ENCODE data around the gene ABCD1.

ABCD1 gene

GRCh38 chrX:153707406-153707805 is 17.2 kb upstream of the ABCD1 start:
- H3K4me3 ChIP-seq (ENCODE audit: control insufficient read depth, low read depth, low read length), result no peak overlapping the region
- TF ChIP-seq CTCF (conservative IDR thresholded peaks at IDR 0.05; ENCODE audit: control insufficient read depth, insufficient read depth, low read depth, low read length), result no peak
- no peak for DNase-seq (ENCODE audit: low read depth)

GRCh38 chrX:153708415-153708814 is 16.2 kb upstream of the ABCD1 start:
- DNase-seq (ENCODE audit: low read depth), result peak; percentile 84
- no peak overlapping the region for H3K4me3 ChIP-seq (ENCODE audit: control insufficient read depth, low read depth, low read length)
- TF ChIP-seq CTCF (conservative IDR thresholded peaks at IDR 0.05; ENCODE audit: control insufficient read depth, insufficient read depth, low read depth, low read length), result peak; percentile 57

GRCh38 chrX:153709726-153710674 is 14.7 kb upstream of the ABCD1 start:
- DNase-seq (ENCODE audit: low read depth), result no peak
- TF ChIP-seq CTCF (conservative IDR thresholded peaks at IDR 0.05; ENCODE audit: control insufficient read depth, insufficient read depth, low read depth, low read length), result no peak
- H3K4me3 ChIP-seq (ENCODE audit: control insufficient read depth, low read depth, low read length), result no peak overlapping the region

- H3K4me3 ChIP-seq (ENCODE audit: control insufficient read depth, low read depth, low read length), result no peak overlapping the region
- no peak for TF ChIP-seq CTCF (conservative IDR thresholded peaks at IDR 0.05; ENCODE audit: control insufficient read depth, insufficient read depth, low read depth, low read length)
- DNase-seq (ENCODE audit: low read depth), result no peak
Measured at GRCh38 chrX:153714256-153714655, 10.4 kb upstream of the ABCD1 start.

GRCh38 chrX:153717445-153717844 is 7.2 kb upstream of the ABCD1 start:
- DNase-seq (ENCODE audit: low read depth), result no peak
- no peak for TF ChIP-seq CTCF (conservative IDR thresholded peaks at IDR 0.05; ENCODE audit: control insufficient read depth, insufficient read depth, low read depth, low read length)
- H3K4me3 ChIP-seq (ENCODE audit: control insufficient read depth, low read depth, low read length), result no peak overlapping the region

GRCh38 chrX:153719238-153719637 is 5.4 kb upstream of the ABCD1 start:
- DNase-seq (ENCODE audit: low read depth), result no peak
- H3K4me3 ChIP-seq (ENCODE audit: control insufficient read depth, low read depth, low read length), result no peak overlapping the region
- TF ChIP-seq CTCF (conservative IDR thresholded peaks at IDR 0.05; ENCODE audit: control insufficient read depth, insufficient read depth, low read depth, low read length), result no peak

Data from fibroblast of mammary gland (primary cell).